ENCODE data around the gene DRG2.

DRG2 gene

DNA sequence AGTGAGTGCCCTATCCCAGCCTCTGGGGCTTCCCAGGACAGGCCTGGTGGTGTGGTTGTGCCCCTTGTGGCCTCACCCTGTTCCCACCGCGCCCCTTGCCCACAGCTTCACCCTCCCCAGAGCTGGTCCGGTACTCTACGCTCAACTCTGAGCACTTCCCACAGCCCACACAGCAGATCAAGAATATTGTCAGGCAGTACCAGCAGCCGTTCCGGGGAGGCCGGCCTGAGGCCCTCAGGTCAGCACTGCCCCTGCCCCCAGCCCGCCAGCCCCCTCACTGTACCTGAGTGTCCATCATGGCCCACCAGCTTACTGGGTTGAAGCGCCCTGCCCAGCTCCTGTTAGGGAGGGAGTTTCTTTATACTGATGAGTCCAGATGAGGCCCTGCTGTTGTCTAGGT, 63.5 kb downstream of the DRG2 start:
- intact Hi-C loops (cut with micrococcal nuclease) = no loop called here
- no peak overlapping the region for H3K4me3 Mint-ChIP-seq
- H3K36me3 Mint-ChIP-seq (ENCODE audit: low read depth) = no peaks in the 10 kb centered on the region
- H3K4me1 Mint-ChIP-seq (ENCODE audit: low read depth) = peaks cover 23% of the 10 kb centered on the region
- no peaks in the 10 kb centered on the region for H3K27me3 Mint-ChIP-seq
- no peak overlapping the region for H3K27ac Mint-ChIP-seq
- no peaks in the 10 kb centered on the region for H3K9me3 Mint-ChIP-seq

DNA sequence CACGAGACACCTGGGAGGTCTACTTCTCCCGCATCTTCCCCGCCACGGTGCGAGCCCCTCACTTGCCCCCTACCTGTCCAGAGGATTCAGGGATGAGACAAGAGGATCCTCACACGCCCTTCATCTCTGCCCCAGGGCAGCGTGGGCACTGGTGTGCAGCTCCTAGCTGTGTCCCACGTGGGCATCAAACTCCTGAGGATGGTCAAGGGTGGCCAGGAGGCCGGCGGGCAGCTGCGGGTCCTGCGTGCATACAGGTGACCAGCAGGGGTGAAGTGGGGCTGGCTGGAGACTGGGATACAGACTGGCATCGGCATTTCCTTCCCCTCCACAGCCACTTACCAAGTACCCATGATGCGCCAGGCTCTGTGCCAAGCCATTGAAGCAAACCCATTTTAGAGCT, 67.4 kb downstream of the DRG2 start:
- no peaks in the 10 kb centered on the region for H3K9me3 Mint-ChIP-seq
- H3K36me3 Mint-ChIP-seq (ENCODE audit: low read depth) = no peaks in the 10 kb centered on the region
- no peak overlapping the region for H3K27ac Mint-ChIP-seq
- H3K4me1 Mint-ChIP-seq (ENCODE audit: low read depth) = peaks cover 54% of the 10 kb centered on the region
- H3K27me3 Mint-ChIP-seq = no peaks in the 10 kb centered on the region
- intact Hi-C loops (cut with micrococcal nuclease) = no loop called here
- H3K4me3 Mint-ChIP-seq = no peak overlapping the region

DNA sequence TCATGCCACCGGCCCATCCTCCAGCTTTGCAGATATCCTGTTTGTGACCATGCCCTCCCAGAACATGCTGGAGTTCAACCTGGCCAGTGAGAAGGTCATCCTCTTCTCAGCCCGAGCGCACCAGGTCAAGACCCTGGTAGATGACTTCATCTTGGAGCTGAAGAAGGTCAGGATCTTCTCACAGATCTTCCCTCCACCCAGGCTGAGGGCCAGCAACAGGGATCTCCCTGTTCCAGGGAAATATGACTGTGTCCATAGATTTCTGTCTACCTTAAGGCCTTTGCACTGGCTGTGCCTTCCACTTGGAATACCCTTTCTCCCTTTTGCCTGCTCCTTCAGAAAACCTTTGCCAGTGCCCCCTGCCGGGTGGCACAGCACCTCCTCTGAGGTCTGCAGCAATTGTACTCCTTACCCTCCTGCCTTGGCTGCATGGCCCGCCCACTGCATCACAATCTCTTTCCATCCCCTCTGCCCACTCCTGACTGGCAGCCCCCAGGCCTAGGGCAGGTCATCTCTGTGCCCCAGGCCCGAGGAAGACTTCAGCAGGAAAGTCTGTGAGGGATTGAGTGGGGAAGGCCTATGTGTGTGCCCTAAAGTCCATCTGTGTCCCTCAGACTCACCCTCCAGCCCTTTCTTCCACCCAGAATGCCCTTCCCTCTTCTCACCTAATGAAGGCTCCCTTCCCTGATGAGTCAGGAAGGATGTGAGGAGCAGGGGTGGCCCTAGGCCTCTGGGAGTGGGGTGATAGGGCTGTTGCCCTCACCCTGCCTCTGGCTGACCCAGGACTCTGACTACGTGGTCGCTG, 68.6 kb downstream of the DRG2 start:
- H3K27me3 Mint-ChIP-seq = no peaks in the 10 kb centered on the region
- H3K9me3 Mint-ChIP-seq = no peaks in the 10 kb centered on the region
- no peak overlapping the region for H3K4me3 Mint-ChIP-seq
- intact Hi-C loops (cut with micrococcal nuclease) = no loop called here
- H3K27ac Mint-ChIP-seq = peak overlapping the region; percentile 7
- peaks cover 60% of the 10 kb centered on the region for H3K4me1 Mint-ChIP-seq (ENCODE audit: low read depth)
- no peaks in the 10 kb centered on the region for H3K36me3 Mint-ChIP-seq (ENCODE audit: low read depth)

DNA sequence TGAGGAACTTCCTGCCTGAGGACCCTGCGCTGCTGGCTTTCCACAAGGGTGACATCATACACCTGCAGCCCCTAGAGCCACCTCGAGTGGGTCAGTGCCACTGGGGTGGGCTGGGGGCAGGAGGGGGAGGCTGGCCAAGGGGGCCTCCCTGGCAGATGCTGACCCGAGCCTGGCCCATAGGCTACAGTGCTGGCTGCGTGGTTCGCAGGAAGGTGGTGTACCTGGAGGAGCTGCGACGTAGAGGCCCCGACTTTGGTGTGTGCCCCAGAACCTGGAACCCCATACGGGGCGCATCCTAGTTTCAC, 69.2 kb downstream of the DRG2 start:
- peaks cover 66% of the 10 kb centered on the region for H3K4me1 Mint-ChIP-seq (ENCODE audit: low read depth)
- no peak overlapping the region for H3K4me3 Mint-ChIP-seq
- no peaks in the 10 kb centered on the region for H3K36me3 Mint-ChIP-seq (ENCODE audit: low read depth)
- H3K27ac Mint-ChIP-seq = peak overlapping the region; percentile 7
- intact Hi-C loops (cut with micrococcal nuclease) = no loop called here
- no peaks in the 10 kb centered on the region for H3K9me3 Mint-ChIP-seq
- no peaks in the 10 kb centered on the region for H3K27me3 Mint-ChIP-seq

Data from dendritic cell treated with granulocyte-macrophage colony-stimulating factor and Interleukin-4, amounts not matched to agents 40 ng/mL and 50 ng/mL, for 4 days (primary cell).